HEK293 (cell line): Measurements from ENCODE around the gene ACTL9.

ENCODE experiments used
- CTCF ChIA-PET: fragments of 350-600 bp; formaldehyde crosslinking; extraction: SDS; loops from one replicate; lab custom pipeline; 2021; ENCODE audit warnings: antibody characterized with exemption; lab: Yijun Ruan, JAX
- POLR2A ChIA-PET: fragments of 300-600 bp; formaldehyde crosslinking; extraction: SDS; loops from one replicate; lab custom pipeline; 2020; ENCODE audit warnings: antibody characterized with exemption, inconsistent platforms; lab: Yijun Ruan, JAX
- H3K27ac ChIP-seq: fragments of 200-500 bp; sonication (Bioruptor generic); 2 replicates; pipeline ENCODE4 v1.5.1; 2014; ENCODE audit warnings: low read depth, low read length, control low read depth, inconsistent platforms; ENCODE audit errors: extremely low read depth
- H3K36me3 ChIP-seq, 2 experiments: fragments of 200-500 bp in 1 of 2; sonication (Bioruptor generic) in 1 of 2; 1 replicate in 1 of 2; 2 replicates in 1 of 2; pipeline ENCODE4 v1.5.1; 2014 to 2017; ENCODE audit warnings: inconsistent platforms in 2 of 2, low read length in 2 of 2; ENCODE audit not compliant: control insufficient read depth in 2 of 2, insufficient read depth in 1 of 2
- H3K4me1 ChIP-seq: fragments of 200-500 bp; sonication (Bioruptor generic); 2 replicates; pipeline ENCODE4 v1.5.1; 2014; ENCODE audit warnings: mild to moderate bottlenecking, low read length, inconsistent platforms; ENCODE audit not compliant: control insufficient read depth, insufficient read depth
- H3K4me3 ChIP-seq: 2 replicates; pipeline ENCODE4 v1.5.1; 2011; ENCODE audit warnings: low read depth, mild to moderate bottlenecking, control low read depth, low read length, moderate library complexity
- H3K9me3 ChIP-seq: fragments of 200-500 bp; sonication (Bioruptor generic); 2 replicates; pipeline ENCODE4 v1.5.1; 2014; ENCODE audit warnings: low read depth, low read length, inconsistent platforms; ENCODE audit not compliant: control insufficient read depth, insufficient read depth
- GLIS1 ChIP-seq: fragments of 450-650 bp; formaldehyde crosslinking; IDR thresholded peaks from 2 replicates; pipeline ENCODE4 v1.5.1; 2016; ENCODE audit warnings: missing biosample characterization, missing genetic modification characterization
- HOXD13 ChIP-seq: sonication (generic); formaldehyde crosslinking; IDR thresholded peaks from 2 replicates; pipeline ENCODE4 v1.8.0; 2022; ENCODE audit warnings: missing genetic modification reagents, borderline replicate concordance
- KLF7 ChIP-seq: fragments of 450-650 bp; formaldehyde crosslinking; IDR thresholded peaks from 2 replicates; pipeline ENCODE4 v1.5.1; 2016; ENCODE audit warnings: missing biosample characterization, missing genetic modification characterization, borderline replicate concordance
- KLF8 ChIP-seq: fragments of 450-650 bp; formaldehyde crosslinking; IDR thresholded peaks from 2 replicates; pipeline ENCODE4 v1.5.1; 2016; ENCODE audit warnings: missing biosample characterization, missing genetic modification characterization
- RBAK ChIP-seq: fragments of 450-650 bp; formaldehyde crosslinking; IDR thresholded peaks from 2 replicates; pipeline ENCODE4 v1.5.1; 2016; ENCODE audit warnings: missing biosample characterization, missing genetic modification characterization
- SALL2 ChIP-seq: fragments of 450-650 bp; formaldehyde crosslinking; IDR thresholded peaks from 2 replicates; pipeline ENCODE4 v1.5.0; 2017; ENCODE audit warnings: missing biosample characterization, mild to moderate bottlenecking, missing genetic modification characterization, borderline replicate concordance
- SP3 ChIP-seq: fragments of 450-650 bp; formaldehyde crosslinking; IDR thresholded peaks from 2 replicates; pipeline ENCODE4 v1.5.1; 2016; ENCODE audit warnings: missing biosample characterization, missing genetic modification characterization
- SP7 ChIP-seq: fragments of 450-650 bp; formaldehyde crosslinking; IDR thresholded peaks from 2 replicates; pipeline ENCODE4 v1.5.1; 2016; ENCODE audit warnings: missing biosample characterization, missing genetic modification characterization
- YY1 ChIP-seq: fragments of 450-650 bp; formaldehyde crosslinking; IDR thresholded peaks from 2 replicates; pipeline ENCODE4 v1.5.1; 2018; ENCODE audit warnings: missing biosample characterization, missing genetic modification characterization
- ZNF112 ChIP-seq: fragments of 450-650 bp; formaldehyde crosslinking; IDR thresholded peaks from 2 replicates; pipeline ENCODE4 v1.5.0; 2017; ENCODE audit warnings: missing biosample characterization, missing genetic modification characterization
- ZNF121 ChIP-seq: fragments of 450-650 bp; formaldehyde crosslinking; IDR thresholded peaks from 2 replicates; pipeline ENCODE4 v1.5.1; 2016; ENCODE audit warnings: missing biosample characterization, missing genetic modification characterization
- ZNF132 ChIP-seq: fragments of 450-650 bp; formaldehyde crosslinking; IDR thresholded peaks from 2 replicates; pipeline ENCODE4 v1.5.1; 2017; ENCODE audit warnings: missing biosample characterization, missing genetic modification characterization, borderline replicate concordance
- ZNF155 ChIP-seq: fragments of 450-650 bp; formaldehyde crosslinking; IDR thresholded peaks from 2 replicates; pipeline ENCODE4 v1.5.1; 2016; ENCODE audit warnings: missing biosample characterization, missing genetic modification characterization
- ZNF19 ChIP-seq: fragments of 450-650 bp; formaldehyde crosslinking; IDR thresholded peaks from 2 replicates; pipeline ENCODE4; 2016; ENCODE audit warnings: missing biosample characterization, missing genetic modification characterization, low read depth
- ZNF24 ChIP-seq: fragments of 450-650 bp; formaldehyde crosslinking; IDR thresholded peaks from 2 replicates; pipeline ENCODE4 v1.5.1; 2016; ENCODE audit warnings: missing biosample characterization, missing genetic modification characterization
- ZNF335 ChIP-seq: fragments of 450-650 bp; formaldehyde crosslinking; conservative IDR thresholded peaks from 2 replicates; pipeline ENCODE4 v1.5.1; 2016; ENCODE audit warnings: missing biosample characterization, missing genetic modification characterization
- ZNF394 ChIP-seq: fragments of 450-650 bp; formaldehyde crosslinking; IDR thresholded peaks from 2 replicates; pipeline ENCODE4 v1.5.1; 2016; ENCODE audit warnings: missing biosample characterization, missing genetic modification characterization, mild to moderate bottlenecking, moderate library complexity, borderline replicate concordance
- ZNF423 ChIP-seq: fragments of 450-650 bp; formaldehyde crosslinking; IDR thresholded peaks from 2 replicates; pipeline ENCODE4 v1.5.1; 2016; ENCODE audit warnings: missing biosample characterization, missing genetic modification characterization
- ZNF473 ChIP-seq: fragments of 450-650 bp; formaldehyde crosslinking; IDR thresholded peaks from 2 replicates; pipeline ENCODE4 v1.5.1; 2017; ENCODE audit warnings: missing biosample characterization, missing genetic modification characterization
- ZNF530 ChIP-seq: fragments of 450-650 bp; formaldehyde crosslinking; IDR thresholded peaks from 2 replicates; pipeline ENCODE4 v1.5.1; 2016; ENCODE audit warnings: low read depth, missing biosample characterization, missing genetic modification characterization
- ZNF610 ChIP-seq: fragments of 450-650 bp; formaldehyde crosslinking; IDR thresholded peaks from 2 replicates; pipeline ENCODE4 v1.5.1; 2016; ENCODE audit warnings: missing biosample characterization, missing genetic modification characterization, borderline replicate concordance
- ZNF629 ChIP-seq: fragments of 450-650 bp; formaldehyde crosslinking; IDR thresholded peaks from 2 replicates; pipeline ENCODE4 v1.5.1; 2017; ENCODE audit warnings: missing biosample characterization, missing genetic modification characterization
- ZNF747 ChIP-seq: fragments of 450-650 bp; formaldehyde crosslinking; IDR thresholded peaks from 2 replicates; pipeline ENCODE4 v1.5.1; 2016; ENCODE audit warnings: missing biosample characterization, missing genetic modification characterization
- TF ChIP-seq, protein P1 (sequence below): fragments of 450-650 bp; formaldehyde crosslinking; IDR thresholded peaks from 2 replicates; pipeline ENCODE4 v1.5.1; 2016; ENCODE audit warnings: missing biosample characterization, missing genetic modification characterization
- TF ChIP-seq, protein P2 (sequence below): fragments of 450-650 bp; formaldehyde crosslinking; IDR thresholded peaks from 2 replicates; pipeline ENCODE4 v1.5.1; 2016; ENCODE audit warnings: missing biosample characterization, missing genetic modification characterization
- TF ChIP-seq, protein P3 (sequence below): fragments of 450-650 bp; formaldehyde crosslinking; IDR thresholded peaks from 2 replicates; pipeline ENCODE4 v1.5.1; 2016; ENCODE audit warnings: missing biosample characterization, missing genetic modification characterization
- TF ChIP-seq, protein P4 (sequence below): fragments of 450-650 bp; formaldehyde crosslinking; IDR thresholded peaks from 2 replicates; pipeline ENCODE4 v1.5.1; 2017; ENCODE audit warnings: missing biosample characterization, missing genetic modification characterization
- TF ChIP-seq, protein P5 (sequence below): fragments of 450-650 bp; formaldehyde crosslinking; IDR thresholded peaks from 2 replicates; pipeline ENCODE4 v1.5.1; 2016; ENCODE audit warnings: missing biosample characterization, missing genetic modification characterization
- TF ChIP-seq, protein P6 (sequence below): fragments of 450-650 bp; formaldehyde crosslinking; IDR thresholded peaks from 2 replicates; pipeline ENCODE4 v1.5.1; 2016; ENCODE audit warnings: missing biosample characterization, missing genetic modification characterization
- TF ChIP-seq, protein P7 (sequence below): fragments of 450-650 bp; formaldehyde crosslinking; IDR thresholded peaks from 2 replicates; pipeline ENCODE4 v1.5.1; 2016; ENCODE audit warnings: missing biosample characterization, missing genetic modification characterization

Gene ACTL9

DNA sequence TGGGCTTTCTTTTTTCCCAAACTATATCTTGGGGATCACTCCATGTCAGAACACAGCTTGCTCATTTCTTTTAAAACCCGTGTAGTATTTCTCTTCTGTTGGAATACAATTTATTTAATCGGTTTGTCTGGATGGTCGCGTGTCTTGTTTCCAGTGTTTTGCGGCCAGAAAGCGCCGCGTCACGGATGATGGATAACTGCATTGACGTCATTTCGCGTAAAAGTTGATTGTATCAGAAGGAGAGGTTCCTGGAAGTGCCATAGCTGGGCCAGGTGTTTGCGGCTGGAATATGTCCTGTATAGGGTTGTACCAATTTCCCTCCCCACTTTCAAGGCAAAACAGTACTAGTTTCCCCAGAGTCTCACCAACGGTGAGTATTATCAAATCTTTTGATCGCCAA lies 9.7 kb downstream of the ACTL9 start:
- POLR2A ChIA-PET, result no interaction called here

DNA sequence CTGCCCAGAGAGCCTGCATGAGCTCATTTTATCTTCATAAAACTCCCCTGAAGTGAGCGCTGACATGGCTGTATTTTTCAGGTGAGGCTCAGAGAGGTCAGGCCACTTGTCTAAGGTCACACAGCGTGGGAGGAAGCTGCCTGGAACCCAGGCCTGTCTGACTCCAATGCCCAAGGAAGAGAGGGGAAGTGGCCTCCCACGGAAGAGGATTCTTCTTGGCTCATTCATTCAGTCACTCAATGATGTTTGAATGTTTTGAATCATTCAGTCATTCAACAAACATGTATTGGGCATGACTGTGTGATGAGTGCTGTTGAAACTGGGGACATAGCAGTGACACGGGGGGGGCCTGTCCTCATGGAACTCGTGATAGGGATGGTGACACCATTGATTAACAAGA lies 12.0 kb downstream of the ACTL9 start:
- H3K27ac ChIP-seq, result no peak overlapping the region
- H3K4me1 ChIP-seq, result no peaks in the 10 kb centered on the region
- no peaks in the 10 kb centered on the region for H3K36me3 ChIP-seq
- H3K9me3 ChIP-seq, result no peaks in the 10 kb centered on the region
- no peak overlapping the region for H3K4me3 ChIP-seq
- ChIA-PET POLR2A (no interaction called here), CTCF (interaction anchor here (0.7 kb wide), 1 partner anchor 72 kb away, joined by 4 read pairs; no protein-coding TSS in a partner anchor)
- TF ChIP-seq SALL2 (no peak), ZNF423 (tag by site-specific recombination) (no peak), ZNF112 (tag by site-specific recombination) (no peak), ZNF394 (tag by site-specific recombination) (no peak), ZNF19 (no peak), GLIS1 (tag by site-specific recombination) (no peak), KLF7 (tag by site-specific recombination) (no peak), ZNF473 (no peak), ZNF530 (tag by site-specific recombination) (no peak), HOXD13 (CRISPR knock-in tag) (no peak), ZNF24 (tag by site-specific recombination) (no peak), ZNF747 (no peak), KLF8 (no peak), ZNF610 (tag by site-specific recombination) (no peak), RBAK (tag by site-specific recombination) (no peak)
- TF ChIP-seq, protein P1, sequence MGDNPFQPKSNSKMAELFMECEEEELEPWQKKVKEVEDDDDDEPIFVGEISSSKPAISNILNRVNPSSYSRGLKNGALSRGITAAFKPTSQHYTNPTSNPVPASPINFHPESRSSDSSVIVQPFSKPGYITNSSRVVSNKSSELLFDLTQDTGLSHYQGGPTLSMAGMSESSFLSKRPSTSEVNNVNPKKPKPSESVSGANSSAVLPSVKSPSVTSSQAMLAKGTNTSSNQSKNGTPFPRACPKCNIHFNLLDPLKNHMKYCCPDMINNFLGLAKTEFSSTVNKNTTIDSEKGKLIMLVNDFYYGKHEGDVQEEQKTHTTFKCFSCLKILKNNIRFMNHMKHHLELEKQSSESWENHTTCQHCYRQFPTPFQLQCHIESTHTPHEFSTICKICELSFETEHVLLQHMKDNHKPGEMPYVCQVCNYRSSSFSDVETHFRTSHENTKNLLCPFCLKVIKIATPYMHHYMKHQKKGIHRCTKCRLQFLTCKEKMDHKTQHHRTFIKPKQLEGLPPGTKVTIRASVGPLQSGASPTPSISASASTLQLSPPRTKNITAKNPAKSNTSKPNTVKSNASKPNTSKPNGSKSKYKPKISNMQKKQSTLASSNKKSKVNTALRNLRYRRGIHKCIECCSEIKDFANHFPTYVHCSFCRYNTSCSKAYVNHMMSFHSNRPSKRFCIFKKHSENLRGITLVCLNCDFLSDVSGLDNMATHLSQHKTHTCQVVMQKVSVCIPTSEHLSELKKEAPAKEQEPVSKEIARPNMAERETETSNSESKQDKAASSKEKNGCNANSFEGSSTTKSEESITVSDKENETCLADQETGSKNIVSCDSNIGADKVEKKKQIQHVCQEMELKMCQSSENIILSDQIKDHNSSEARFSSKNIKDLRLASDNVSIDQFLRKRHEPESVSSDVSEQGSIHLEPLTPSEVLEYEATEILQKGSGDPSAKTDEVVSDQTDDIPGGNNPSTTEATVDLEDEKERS (tag by site-specific recombination), result no peak

More for the DNA sequence above, 9.7 kb downstream of the ACTL9 start:
- H3K9me3 ChIP-seq, result no peaks in the 10 kb centered on the region
- no peak overlapping the region for H3K27ac ChIP-seq
- H3K4me1 ChIP-seq, result no peaks in the 10 kb centered on the region
- no peaks in the 10 kb centered on the region for H3K36me3 ChIP-seq
- CTCF ChIA-PET, result no interaction called here
- no peak for TF ChIP-seq ZNF629 (tag by site-specific recombination)
- TF ChIP-seq ZNF155, result no peak
- TF ChIP-seq, protein P2, sequence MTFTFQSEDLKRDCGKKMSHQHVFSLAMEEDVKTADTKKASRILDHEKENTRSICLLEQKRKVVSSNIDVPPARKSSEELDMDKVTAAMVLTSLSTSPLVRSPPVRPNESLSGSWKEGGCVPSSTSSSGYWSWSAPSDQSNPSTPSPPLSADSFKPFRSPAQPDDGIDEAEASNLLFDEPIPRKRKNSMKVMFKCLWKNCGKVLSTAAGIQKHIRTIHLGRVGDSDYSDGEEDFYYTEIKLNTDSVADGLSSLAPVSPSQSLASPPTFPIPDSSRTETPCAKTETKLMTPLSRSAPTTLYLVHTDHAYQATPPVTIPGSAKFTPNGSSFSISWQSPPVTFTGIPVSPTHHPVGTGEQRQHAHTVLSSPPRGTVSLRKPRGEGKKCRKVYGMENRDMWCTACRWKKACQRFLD (tag by site-specific recombination), result no peak
- no peak for TF ChIP-seq ZNF132 (tag by site-specific recombination)
- TF ChIP-seq, protein P3, sequence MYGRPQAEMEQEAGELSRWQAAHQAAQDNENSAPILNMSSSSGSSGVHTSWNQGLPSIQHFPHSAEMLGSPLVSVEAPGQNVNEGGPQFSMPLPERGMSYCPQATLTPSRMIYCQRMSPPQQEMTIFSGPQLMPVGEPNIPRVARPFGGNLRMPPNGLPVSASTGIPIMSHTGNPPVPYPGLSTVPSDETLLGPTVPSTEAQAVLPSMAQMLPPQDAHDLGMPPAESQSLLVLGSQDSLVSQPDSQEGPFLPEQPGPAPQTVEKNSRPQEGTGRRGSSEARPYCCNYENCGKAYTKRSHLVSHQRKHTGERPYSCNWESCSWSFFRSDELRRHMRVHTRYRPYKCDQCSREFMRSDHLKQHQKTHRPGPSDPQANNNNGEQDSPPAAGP (tag by site-specific recombination), result no peak
- no peak for TF ChIP-seq ZNF335 (tag by site-specific recombination)
- TF ChIP-seq SP7 (tag by site-specific recombination), result no peak
- TF ChIP-seq KLF7 (tag by site-specific recombination), result no peak
- TF ChIP-seq, protein P4, sequence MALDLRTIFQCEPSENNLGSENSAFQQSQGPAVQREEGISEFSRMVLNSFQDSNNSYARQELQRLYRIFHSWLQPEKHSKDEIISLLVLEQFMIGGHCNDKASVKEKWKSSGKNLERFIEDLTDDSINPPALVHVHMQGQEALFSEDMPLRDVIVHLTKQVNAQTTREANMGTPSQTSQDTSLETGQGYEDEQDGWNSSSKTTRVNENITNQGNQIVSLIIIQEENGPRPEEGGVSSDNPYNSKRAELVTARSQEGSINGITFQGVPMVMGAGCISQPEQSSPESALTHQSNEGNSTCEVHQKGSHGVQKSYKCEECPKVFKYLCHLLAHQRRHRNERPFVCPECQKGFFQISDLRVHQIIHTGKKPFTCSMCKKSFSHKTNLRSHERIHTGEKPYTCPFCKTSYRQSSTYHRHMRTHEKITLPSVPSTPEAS (tag by site-specific recombination), result no peak
- TF ChIP-seq ZNF24 (tag by site-specific recombination), result no peak
- TF ChIP-seq SP3, result no peak
- no peak for TF ChIP-seq ZNF121 (tag by site-specific recombination)
- TF ChIP-seq, protein P5, sequence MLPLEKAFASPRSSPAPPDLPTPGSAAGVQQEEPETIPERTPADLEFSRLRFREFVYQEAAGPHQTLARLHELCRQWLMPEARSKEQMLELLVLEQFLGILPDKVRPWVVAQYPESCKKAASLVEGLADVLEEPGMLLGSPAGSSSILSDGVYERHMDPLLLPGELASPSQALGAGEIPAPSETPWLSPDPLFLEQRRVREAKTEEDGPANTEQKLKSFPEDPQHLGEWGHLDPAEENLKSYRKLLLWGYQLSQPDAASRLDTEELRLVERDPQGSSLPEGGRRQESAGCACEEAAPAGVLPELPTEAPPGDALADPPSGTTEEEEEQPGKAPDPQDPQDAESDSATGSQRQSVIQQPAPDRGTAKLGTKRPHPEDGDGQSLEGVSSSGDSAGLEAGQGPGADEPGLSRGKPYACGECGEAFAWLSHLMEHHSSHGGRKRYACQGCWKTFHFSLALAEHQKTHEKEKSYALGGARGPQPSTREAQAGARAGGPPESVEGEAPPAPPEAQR (tag by site-specific recombination), result no peak
- TF ChIP-seq, protein P6, sequence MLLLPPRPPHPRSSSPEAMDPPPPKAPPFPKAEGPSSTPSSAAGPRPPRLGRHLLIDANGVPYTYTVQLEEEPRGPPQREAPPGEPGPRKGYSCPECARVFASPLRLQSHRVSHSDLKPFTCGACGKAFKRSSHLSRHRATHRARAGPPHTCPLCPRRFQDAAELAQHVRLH, result no peak
- no peak for TF ChIP-seq YY1 (tag by site-specific recombination)
- TF ChIP-seq, protein P7, sequence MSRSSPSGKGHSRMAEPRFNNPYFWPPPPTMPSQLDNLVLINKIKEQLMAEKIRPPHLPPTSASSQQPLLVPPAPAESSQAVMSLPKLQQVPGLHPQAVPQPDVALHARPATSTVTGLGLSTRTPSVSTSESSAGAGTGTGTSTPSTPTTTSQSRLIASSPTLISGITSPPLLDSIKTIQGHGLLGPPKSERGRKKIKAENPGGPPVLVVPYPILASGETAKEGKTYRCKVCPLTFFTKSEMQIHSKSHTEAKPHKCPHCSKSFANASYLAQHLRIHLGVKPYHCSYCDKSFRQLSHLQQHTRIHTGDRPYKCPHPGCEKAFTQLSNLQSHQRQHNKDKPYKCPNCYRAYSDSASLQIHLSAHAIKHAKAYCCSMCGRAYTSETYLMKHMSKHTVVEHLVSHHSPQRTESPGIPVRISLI (tag by site-specific recombination), result no peak
- H3K4me3 ChIP-seq, result no peak overlapping the region
